Neural crest cell (in vitro differentiated cells): ENCODE results near the gene ABCB11. TPM values are rescaled to one million over a fixed set of nuclear protein-coding genes. Genes with fewer than 3 reads are reported as not detected.

ENCODE experiments used
- DNase-seq: peaks from one replicate; pipeline ENCODE4 v3.0.0; 2021; ENCODE audit warnings: low read depth, mixed read lengths, low spot score
- H3K27ac Mint-ChIP-seq: one replicate; pipeline ENCODE4 v1.8.0; 2021; ENCODE audit warnings: mild to moderate bottlenecking, mixed read lengths; ENCODE audit not compliant: unreplicated experiment
- H3K27me3 Mint-ChIP-seq: 2 replicates; pipeline ENCODE4 v1.8.0; 2021; ENCODE audit warnings: low read depth, mild to moderate bottlenecking, mixed read lengths
- H3K36me3 Mint-ChIP-seq: 2 replicates; pipeline ENCODE4 v1.8.0; 2021; ENCODE audit warnings: low read depth, mild to moderate bottlenecking, mixed read lengths
- H3K4me1 Mint-ChIP-seq: 2 replicates; pipeline ENCODE4 v1.8.0; 2021; ENCODE audit warnings: mixed read lengths
- H3K4me3 Mint-ChIP-seq: one replicate; pipeline ENCODE4 v1.8.0; 2021; ENCODE audit warnings: mild to moderate bottlenecking, mixed read lengths
- H3K9me3 Mint-ChIP-seq: 2 replicates; pipeline ENCODE4 v1.8.0; 2021; ENCODE audit warnings: mixed read lengths
- CTCF ChIP-seq: fragments of 200-600 bp; sonication (generic); conservative IDR thresholded peaks from 2 replicates; pipeline ENCODE4 v1.5.0; 2021; ENCODE audit warnings: antibody characterized with exemption, mild to moderate bottlenecking
- total RNA-seq: library from RNA; stranded (reverse); gene quantifications from 2 replicates; pipeline ENCODE4 v1.2.1, GENCODE V29; 2021

The ABCB11 gene
- total RNA-seq, 1 donor from 2014 or later, result 0.07 TPM

- Mint-ChIP-seq H3K4me1 (peaks cover 4% of the 10 kb centered on the region), H3K9me3 (peaks cover 3% of the 10 kb centered on the region), H3K27ac (no peak overlapping the region), H3K27me3 (no peaks in the 10 kb centered on the region), H3K4me3 (no peak overlapping the region), H3K36me3 (no peaks in the 10 kb centered on the region)
- no peak for DNase-seq
- TF ChIP-seq CTCF, result no peak
Observed at GRCh38 chr2:168998609-168999211, 32.4 kb downstream of the ABCB11 start.

- Mint-ChIP-seq H3K4me3 (no peak overlapping the region), H3K9me3 (no peaks in the 10 kb centered on the region), H3K36me3 (no peaks in the 10 kb centered on the region), H3K27me3 (no peaks in the 10 kb centered on the region), H3K27ac (no peak overlapping the region), H3K4me1 (peaks cover 12% of the 10 kb centered on the region)
- DNase-seq, result no peak
- TF ChIP-seq CTCF, result no peak
Observed at GRCh38 chr2:168997794-168998193, 33.3 kb downstream of the ABCB11 start.

GRCh38 chr2:168997118-168997521, 34.0 kb downstream of the ABCB11 start:
- Mint-ChIP-seq H3K27ac (no peak overlapping the region), H3K27me3 (no peaks in the 10 kb centered on the region), H3K9me3 (no peaks in the 10 kb centered on the region), H3K4me3 (no peak overlapping the region), H3K4me1 (peaks cover 12% of the 10 kb centered on the region), H3K36me3 (no peaks in the 10 kb centered on the region)
- no peak for DNase-seq
- no peak for TF ChIP-seq CTCF

- Mint-ChIP-seq H3K4me1 (peaks cover 12% of the 10 kb centered on the region), H3K9me3 (no peaks in the 10 kb centered on the region), H3K36me3 (no peaks in the 10 kb centered on the region), H3K27me3 (no peaks in the 10 kb centered on the region), H3K4me3 (no peak overlapping the region), H3K27ac (no peak overlapping the region)
- TF ChIP-seq CTCF, result no peak
- DNase-seq, result no peak
Observed at GRCh38 chr2:168995744-168996143, 35.4 kb downstream of the ABCB11 start.

GRCh38 chr2:168993538-168993937, 37.6 kb downstream of the ABCB11 start:
- H3K27ac Mint-ChIP-seq, result no peak overlapping the region
- no peak for DNase-seq
- no peak overlapping the region for H3K4me3 Mint-ChIP-seq
- H3K27me3 Mint-ChIP-seq, result no peaks in the 10 kb centered on the region
- no peak for TF ChIP-seq CTCF
- H3K36me3 Mint-ChIP-seq, result no peaks in the 10 kb centered on the region
- peaks cover 4% of the 10 kb centered on the region for H3K9me3 Mint-ChIP-seq
- H3K4me1 Mint-ChIP-seq, result peaks cover 12% of the 10 kb centered on the region
